A673 (cell line): ENCODE measurements around the gene CCDC178. TPM values are rescaled to one million over a fixed set of nuclear protein-coding genes. Genes with fewer than 3 reads are reported as not detected.
"Not testable (repeated sequence)": the region's sequence is repeated elsewhere in the genome, so short reads cannot be mapped to it uniquely, and the experiment has no call there.

ENCODE experiments used
- BruUV-seq: library from RNA; stranded (reverse); fragments of 400-500 nt; replicated peaks from 2 replicates; lab custom pipeline; 2021; lab: Mats Ljungman, UMichigan
- CTCF ChIA-PET: fragments of 300-600 bp; sonication (Branson Sonifier 250); formaldehyde crosslinking; loops from one replicate; lab custom pipeline; 2022; ENCODE audit warnings: antibody characterized with exemption; lab: Charles Lee
- POLR2A ChIA-PET: fragments of 300-600 bp; sonication (Branson Sonifier 250); formaldehyde crosslinking; loops from one replicate; lab custom pipeline; 2022; ENCODE audit warnings: antibody characterized with exemption; ENCODE audit not compliant: low non-redundant PET; lab: Charles Lee
- DNase-seq: peaks from one replicate; pipeline ENCODE4 v3.0.0-alpha.2; 2015; ENCODE audit warnings: low spot score
- H3K27ac ChIP-seq: fragments of 200-600 bp; sonication (generic); 2 replicates; pipeline ENCODE4 v1.5.1; 2016; ENCODE audit warnings: mixed run types, low read depth, mild to moderate bottlenecking, mixed read lengths, antibody characterized with exemption, low read length; ENCODE audit not compliant: poor library complexity, severe bottlenecking
- H3K27me3 ChIP-seq: fragments of 200-600 bp; sonication (generic); replicated peaks from 2 replicates; pipeline ENCODE4 v1.6.1; 2017; ENCODE audit warnings: mixed run types, low read depth, mild to moderate bottlenecking, mixed read lengths, antibody characterized with exemption, low read length; ENCODE audit not compliant: insufficient read depth, poor library complexity
- H3K36me3 ChIP-seq: fragments of 200-600 bp; sonication (generic); 2 replicates; pipeline ENCODE4 v1.6.1; 2016; ENCODE audit warnings: mixed run types, mild to moderate bottlenecking, mixed read lengths, antibody characterized with exemption, low read length; ENCODE audit not compliant: insufficient read depth, poor library complexity, severe bottlenecking
- H3K4me1 ChIP-seq: fragments of 200-600 bp; sonication (generic); 2 replicates; pipeline ENCODE4 v1.6.1; 2017; ENCODE audit warnings: mixed run types, mild to moderate bottlenecking, mixed read lengths, antibody characterized with exemption, low read length; ENCODE audit not compliant: insufficient read depth, poor library complexity, severe bottlenecking
- H3K4me3 ChIP-seq: fragments of 200-600 bp; sonication (generic); 2 replicates; pipeline ENCODE4 v1.5.1; 2016; ENCODE audit warnings: low read depth, mixed run types, mild to moderate bottlenecking, mixed read lengths, low read length; ENCODE audit not compliant: poor library complexity, severe bottlenecking
- H3K9me3 ChIP-seq: fragments of 200-600 bp; sonication (generic); 2 replicates; pipeline ENCODE4 v1.6.1; 2016; ENCODE audit warnings: mixed run types, low read depth, mild to moderate bottlenecking, mixed read lengths, antibody characterized with exemption, low read length; ENCODE audit not compliant: poor library complexity, severe bottlenecking
- EZH2 ChIP-seq: fragments of 200-600 bp; sonication (generic); IDR thresholded peaks from 2 replicates; pipeline ENCODE4 v1.6.1; 2017; ENCODE audit warnings: borderline replicate concordance, low read depth, mild to moderate bottlenecking, mixed read lengths, antibody characterized with exemption, low read length; ENCODE audit not compliant: poor library complexity, severe bottlenecking
- intact Hi-C: fragments of 100-400 bp; cut with micrococcal nuclease; formaldehyde crosslinking; loops from one replicate; pipeline ENCODE4 v1.10.0; 2022; ENCODE audit not compliant: unreplicated experiment
- total RNA-seq: library from RNA; stranded (reverse); gene quantifications from 2 replicates; pipeline ENCODE4 v1.2.3, GENCODE V29; 2021
- TF ChIP-seq, protein P1 (sequence below): fragments of 300-800, 200-600 bp; sonication (generic); conservative IDR thresholded peaks from 2 replicates; pipeline ENCODE4 v1.5.1; 2017; ENCODE audit warnings: low read depth, mild to moderate bottlenecking, antibody characterized with exemption, low read length, moderate library complexity, mixed read lengths

The CCDC178 gene
- total RNA-seq, 1 experiment from 2014 or later = not detected

DNA sequence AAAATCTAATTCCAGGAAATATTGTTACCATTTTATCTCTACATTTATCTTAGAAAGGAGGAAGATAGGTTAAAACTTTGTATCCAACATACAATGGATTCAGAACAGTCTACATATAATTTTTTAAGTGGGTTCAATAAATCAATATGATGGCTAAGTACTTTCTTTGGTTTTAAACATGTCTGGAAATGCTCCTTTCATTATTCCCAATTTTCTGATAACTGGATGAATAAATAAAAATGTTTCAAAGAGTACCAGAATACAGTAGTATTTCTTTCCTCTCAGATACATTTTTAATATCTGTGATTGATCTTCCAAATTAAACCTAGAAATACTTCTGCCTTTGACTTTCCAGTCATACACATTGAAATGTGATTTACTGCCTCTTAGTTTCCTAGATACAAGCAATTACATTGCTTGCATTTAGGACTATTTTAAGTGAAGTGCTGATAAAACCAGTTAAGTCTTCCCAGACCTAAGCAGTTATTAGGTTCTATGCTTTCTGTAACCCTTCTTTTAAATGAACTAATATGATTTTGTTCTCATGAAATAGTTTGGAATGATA lies 283.5 kb downstream of the CCDC178 start:
- no peaks in the 10 kb centered on the region for H3K27me3 ChIP-seq
- TF ChIP-seq, protein P1, sequence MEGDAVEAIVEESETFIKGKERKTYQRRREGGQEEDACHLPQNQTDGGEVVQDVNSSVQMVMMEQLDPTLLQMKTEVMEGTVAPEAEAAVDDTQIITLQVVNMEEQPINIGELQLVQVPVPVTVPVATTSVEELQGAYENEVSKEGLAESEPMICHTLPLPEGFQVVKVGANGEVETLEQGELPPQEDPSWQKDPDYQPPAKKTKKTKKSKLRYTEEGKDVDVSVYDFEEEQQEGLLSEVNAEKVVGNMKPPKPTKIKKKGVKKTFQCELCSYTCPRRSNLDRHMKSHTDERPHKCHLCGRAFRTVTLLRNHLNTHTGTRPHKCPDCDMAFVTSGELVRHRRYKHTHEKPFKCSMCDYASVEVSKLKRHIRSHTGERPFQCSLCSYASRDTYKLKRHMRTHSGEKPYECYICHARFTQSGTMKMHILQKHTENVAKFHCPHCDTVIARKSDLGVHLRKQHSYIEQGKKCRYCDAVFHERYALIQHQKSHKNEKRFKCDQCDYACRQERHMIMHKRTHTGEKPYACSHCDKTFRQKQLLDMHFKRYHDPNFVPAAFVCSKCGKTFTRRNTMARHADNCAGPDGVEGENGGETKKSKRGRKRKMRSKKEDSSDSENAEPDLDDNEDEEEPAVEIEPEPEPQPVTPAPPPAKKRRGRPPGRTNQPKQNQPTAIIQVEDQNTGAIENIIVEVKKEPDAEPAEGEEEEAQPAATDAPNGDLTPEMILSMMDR = no peak
- TF ChIP-seq EZH2 = no peak
- H3K4me1 ChIP-seq = no peaks in the 10 kb centered on the region
- H3K4me3 ChIP-seq = no peak overlapping the region
- POLR2A ChIA-PET = no interaction called here
- CTCF ChIA-PET = no interaction called here
- no peak for DNase-seq
- BruUV-seq = no TSS peak
- intact Hi-C loops = no loop called here
- no peaks in the 10 kb centered on the region for H3K9me3 ChIP-seq
- no peak overlapping the region for H3K27ac ChIP-seq
- no peaks in the 10 kb centered on the region for H3K36me3 ChIP-seq

DNA sequence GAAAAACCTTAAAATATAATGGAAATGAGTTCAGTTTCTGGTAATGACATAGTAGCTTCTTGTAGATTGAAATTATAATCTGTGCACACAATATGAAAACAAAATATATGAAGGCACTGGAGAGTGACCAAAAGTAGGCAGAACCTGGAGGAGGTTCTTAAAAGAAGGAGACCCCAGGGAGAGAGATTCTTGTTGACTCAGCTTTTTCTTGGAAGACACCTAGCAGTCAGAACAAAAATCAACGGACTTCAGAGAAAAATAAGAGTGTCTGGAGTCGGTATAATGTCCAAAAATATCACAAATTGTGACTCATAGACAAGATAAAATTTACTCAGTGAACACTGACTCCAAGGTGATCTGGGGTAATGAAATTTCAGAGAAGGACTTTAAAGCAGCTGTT lies 286.5 kb downstream of the CCDC178 start:
- no peaks in the 10 kb centered on the region for H3K36me3 ChIP-seq
- no TSS peak for BruUV-seq
- intact Hi-C loops = no loop called here

DNA sequence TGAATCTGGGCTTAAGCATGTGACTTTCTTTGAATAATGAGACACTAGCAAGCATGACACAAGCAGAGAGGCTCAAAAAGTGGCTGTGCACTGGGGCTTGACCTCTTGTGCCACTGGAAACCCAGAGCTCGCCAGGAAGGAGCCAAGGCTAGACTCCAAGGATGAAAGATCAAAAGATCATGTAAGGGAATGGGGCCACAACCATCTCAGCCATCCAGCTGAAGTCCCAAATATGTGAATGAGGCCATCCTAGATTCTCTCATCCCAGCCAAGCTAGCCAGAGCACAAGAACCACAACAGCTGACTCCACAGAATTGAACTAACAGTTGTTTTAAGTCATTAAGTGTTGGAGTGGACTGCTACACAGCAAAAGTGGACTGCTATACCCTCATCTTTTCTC lies 288.1 kb downstream of the CCDC178 start:
- BruUV-seq = no TSS peak
- no peaks in the 10 kb centered on the region for H3K27me3 ChIP-seq
- TF ChIP-seq EZH2 = no peak
- TF ChIP-seq, protein P1 = no peak
- H3K27ac ChIP-seq = no peak overlapping the region
- no peaks in the 10 kb centered on the region for H3K36me3 ChIP-seq
- H3K9me3 ChIP-seq = no peaks in the 10 kb centered on the region
- H3K4me1 ChIP-seq = no peaks in the 10 kb centered on the region
- DNase-seq = no peak
- intact Hi-C loops = no loop called here
- ChIA-PET POLR2A (no interaction called here), CTCF (no interaction called here)
- H3K4me3 ChIP-seq = no peak overlapping the region

More for the DNA sequence above, 286.5 kb downstream of the CCDC178 start:
- Histone ChIP-seq H3K9me3 (no peaks in the 10 kb centered on the region), H3K27me3 (no peaks in the 10 kb centered on the region), H3K4me1 (no peaks in the 10 kb centered on the region), H3K27ac (no peak overlapping the region), H3K4me3 (no peak overlapping the region)
- DNase-seq = no peak
- ChIA-PET CTCF (no interaction called here), POLR2A (no interaction called here)
- TF ChIP-seq, protein P1 = no peak
- no peak for TF ChIP-seq EZH2

DNA sequence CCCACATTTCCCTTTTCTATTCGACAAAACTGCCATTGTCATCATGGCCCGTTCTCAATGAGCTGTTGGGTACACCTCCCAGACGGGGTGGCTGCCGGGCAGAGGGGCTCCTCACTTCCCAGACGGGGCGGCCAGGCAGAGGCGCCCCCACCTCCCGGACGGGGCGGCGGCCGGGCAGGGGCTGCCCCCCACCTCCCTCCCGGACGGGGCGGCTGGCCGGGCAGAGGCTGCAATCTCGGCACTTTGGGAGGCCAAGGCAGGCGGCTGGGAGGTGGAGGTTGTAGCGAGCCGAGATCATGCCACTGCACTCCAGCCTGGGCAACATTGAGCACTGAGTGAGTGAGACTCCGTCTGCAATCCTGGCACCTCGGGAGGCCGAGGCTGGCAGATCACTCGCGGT lies 292.7 kb downstream of the CCDC178 start:
- BruUV-seq, H3K27ac ChIP-seq, DNase-seq, H3K36me3 ChIP-seq, H3K4me1 ChIP-seq, H3K4me3 ChIP-seq, POLR2A ChIA-PET, H3K9me3 ChIP-seq, intact Hi-C loops, CTCF ChIA-PET, H3K27me3 ChIP-seq: not testable (repeated sequence)
